Upper lobe of left lung (tissue), 6 donors: ENCODE data around the gene MRPS27. TPM values are rescaled to one million over a fixed set of nuclear protein-coding genes. Genes with fewer than 3 reads are reported as not detected.

Experiments used
- ATAC-seq, 2 donors: fragments of 200-7000 bp; cut with Tn5 transposase; one replicate each; pipeline ENCODE4 v1.9.1; 2022; ENCODE audit warnings: mild to moderate bottlenecking in 2 of 2, moderate library complexity in 2 of 2; ENCODE audit not compliant: low FRiP score in 2 of 2
- DNase-seq, 2 donors: peaks; one replicate each; pipeline ENCODE4 v3.0.0-alpha.2; 2019 to 2020
- H3K27ac ChIP-seq, 4 donors: fragments of 200-600 bp; sonication (generic); one replicate each; pipeline ENCODE4 v1.5.1; 2016 to 2019
- H3K27me3 ChIP-seq, 4 donors: fragments of 200-600 bp; sonication (generic); one replicate each; pipeline ENCODE4 v1.5.1; 2017 to 2019
- H3K36me3 ChIP-seq, 4 donors: fragments of 200-600 bp; sonication (generic); one replicate each; pipeline ENCODE4 v1.5.1; 2016 to 2019
- H3K4me1 ChIP-seq, 4 donors: fragments of 200-600 bp; sonication (generic); one replicate each; pipeline ENCODE4 v1.5.1; 2018 to 2019
- H3K4me3 ChIP-seq, 4 donors: fragments of 200-600 bp; sonication (generic); one replicate each; pipeline ENCODE4 v1.5.1; 2017 to 2019; ENCODE audit warnings: mild to moderate bottlenecking in 2 of 4, moderate library complexity in 1 of 4
- H3K9me3 ChIP-seq, 4 donors: fragments of 200-600 bp; sonication (generic); one replicate each; pipeline ENCODE4 v1.5.1; 2018 to 2019
- CTCF ChIP-seq, 6 experiments: fragments of 450-650 bp in 4 of 6; fragments of 200-600 bp in 2 of 6; sonication (generic) in 2 of 6; IDR thresholded peaks; one replicate each; pipeline ENCODE4 v1.5.1; 2016 to 2019; ENCODE audit warnings: antibody characterized with exemption in 6 of 6
- EP300 ChIP-seq, 4 donors: sonication (generic); formaldehyde crosslinking; IDR thresholded peaks; one replicate each; pipeline ENCODE4 v1.5.1; 2017; ENCODE audit warnings: antibody characterized with exemption in 4 of 4, control low read depth in 2 of 4
- POLR2A ChIP-seq, 4 donors: fragments of 450-650 bp; IDR thresholded peaks; one replicate each; pipeline ENCODE4 v1.5.1; 2016 to 2017; ENCODE audit warnings: antibody characterized with exemption in 4 of 4, mild to moderate bottlenecking in 2 of 4
- POLR2AphosphoS5 ChIP-seq, 2 donors: sonication (generic); formaldehyde crosslinking; IDR thresholded peaks; one replicate each; pipeline ENCODE4 v1.5.1; 2017; ENCODE audit warnings: antibody characterized with exemption in 2 of 2
- WGBS, 2 donors: methylation state at CpG; one replicate each; pipeline ENCODE4 v1.1.5; 2017 to 2018; 5-methylcytosine and 5-hydroxymethylcytosine counted together
- total RNA-seq, 6 donors: library from RNA; depleted of rRNA in 4 of 6; stranded (reverse); fragments of >200 nt in 4 of 6; gene quantifications; one replicate each; pipeline versions ENCODE4 v1.1.0 to v1.2.1, GENCODE V29; 2016 to 2021
- donor health status: DM: no; HTN: no; CAD: no; lungs with moderate emphysema.
- donor health status: DM: no; HTN: yes; CAD: no; lungs with severe emphysema.

The MRPS27 gene
- total RNA-seq, 6 donors from 2014 or later: 15.7 to 36.9 (median 34.4) TPM

- H3K4me3 ChIP-seq: peak overlapping the region; percentile 58 to 75 (median 68)
- no peak for ATAC-seq
- WGBS, 2 donors: 4 to 5% methylated on average over 8 of the region's 8 CpGs
- no peaks in the 10 kb centered on the region for H3K27me3 ChIP-seq
- peaks cover 4 to 14% (median 10%) of the 10 kb centered on the region in 4 donors for H3K4me1 ChIP-seq
- peak overlapping the region; percentile 91 to 92 (median 92) for H3K27ac ChIP-seq
- no peak for DNase-seq
- no peak for TF ChIP-seq CTCF (IDR thresholded peaks at IDR 0.05)
- TF ChIP-seq EP300 (IDR thresholded peaks at IDR 0.05): no peak
- no peak for TF ChIP-seq POLR2A (IDR thresholded peaks at IDR 0.05)
- no peak for TF ChIP-seq POLR2AphosphoS5 (IDR thresholded peaks at IDR 0.05)
- H3K36me3 ChIP-seq: peaks cover 0 to 28% (median 11%) of the 10 kb centered on the region in 4 donors
- H3K9me3 ChIP-seq: no peaks in the 10 kb centered on the region
Observed at GRCh38 chr5:72307573-72307967, 12.5 kb downstream of the MRPS27 start.

GRCh38 chr5:72305194-72306142 is 14.6 kb downstream of the MRPS27 start:
- Histone ChIP-seq H3K4me3 (no peak overlapping the region), H3K36me3 (peaks cover 0 to 13% (median 0%) of the 10 kb centered on the region in 4 donors), H3K9me3 (no peaks in the 10 kb centered on the region), H3K4me1 (peaks cover 4 to 14% (median 10%) of the 10 kb centered on the region in 4 donors), H3K27me3 (no peaks in the 10 kb centered on the region), H3K27ac (peak overlapping the region in 2 of 4 donors; percentile 8 to 40)
- 86 to 91% methylated on average over 2 of the region's 2 CpGs for WGBS, 2 donors
- TF ChIP-seq POLR2A (IDR thresholded peaks at IDR 0.05): no peak
- no peak for TF ChIP-seq CTCF (IDR thresholded peaks at IDR 0.05)
- TF ChIP-seq EP300 (IDR thresholded peaks at IDR 0.05): no peak
- DNase-seq: no peak
- no peak for ATAC-seq

- no peak for TF ChIP-seq POLR2AphosphoS5 (IDR thresholded peaks at IDR 0.05)
- no peak for TF ChIP-seq POLR2A (IDR thresholded peaks at IDR 0.05)
- no peak for TF ChIP-seq CTCF (IDR thresholded peaks at IDR 0.05)
- no peak for TF ChIP-seq EP300 (IDR thresholded peaks at IDR 0.05)
- Histone ChIP-seq H3K27me3 (no peaks in the 10 kb centered on the region), H3K4me1 (peaks cover 2 to 6% (median 5%) of the 10 kb centered on the region in 4 donors), H3K4me3 (no peak overlapping the region), H3K9me3 (no peaks in the 10 kb centered on the region), H3K36me3 (peaks cover 0 to 5% (median 0%) of the 10 kb centered on the region in 4 donors), H3K27ac (no peak overlapping the region)
- DNase-seq (no peak), ATAC-seq (no peak)
- 76 to 81% methylated on average over 3 of the region's 3 CpGs for WGBS, 2 donors
Observed at GRCh38 chr5:72302171-72302570, 17.9 kb downstream of the MRPS27 start.

GRCh38 chr5:72301557-72301956 is 18.5 kb downstream of the MRPS27 start:
- 92 to 97% methylated on average over 6 of the region's 6 CpGs for WGBS, 2 donors
- DNase-seq (no peak), ATAC-seq (no peak)
- Histone ChIP-seq H3K27ac (no peak overlapping the region), H3K4me1 (peaks cover 0 to 6% (median 1%) of the 10 kb centered on the region in 4 donors), H3K4me3 (no peak overlapping the region), H3K9me3 (no peaks in the 10 kb centered on the region), H3K36me3 (peaks cover 0 to 6% (median 0%) of the 10 kb centered on the region in 4 donors), H3K27me3 (no peaks in the 10 kb centered on the region)
- TF ChIP-seq POLR2AphosphoS5 (IDR thresholded peaks at IDR 0.05) (no peak), CTCF (IDR thresholded peaks at IDR 0.05) (no peak), POLR2A (IDR thresholded peaks at IDR 0.05) (no peak)
